A673 (cell line): ENCODE data around the gene NR1H2. TPM values are rescaled to one million over a fixed set of nuclear protein-coding genes. Genes with fewer than 3 reads are reported as not detected.

Source experiments
- Bru-seq: library from RNA; stranded (reverse); fragments of 400-500 nt; gene quantifications from one replicate; lab custom pipeline; 2021; lab: Mats Ljungman, UMichigan
- BruChase-seq, 2 experiments: library from RNA; stranded (reverse); fragments of 400-500 nt; gene quantifications; one replicate each; lab custom pipeline; 2021; lab: Mats Ljungman, UMichigan
- BruUV-seq: library from RNA; stranded (reverse); fragments of 400-500 nt; replicated peaks from 2 replicates; lab custom pipeline; 2021; lab: Mats Ljungman, UMichigan
- CTCF ChIA-PET: fragments of 300-600 bp; sonication (Branson Sonifier 250); formaldehyde crosslinking; loops from one replicate; lab custom pipeline; 2022; ENCODE audit warnings: antibody characterized with exemption; lab: Charles Lee
- POLR2A ChIA-PET: fragments of 300-600 bp; sonication (Branson Sonifier 250); formaldehyde crosslinking; loops from one replicate; lab custom pipeline; 2022; ENCODE audit warnings: antibody characterized with exemption; ENCODE audit not compliant: low non-redundant PET; lab: Charles Lee
- DNase-seq: peaks from one replicate; pipeline ENCODE4 v3.0.0-alpha.2; 2015; ENCODE audit warnings: low spot score
- H3K27ac ChIP-seq: fragments of 200-600 bp; sonication (generic); 2 replicates; pipeline ENCODE4 v1.5.1; 2016; ENCODE audit warnings: mixed run types, low read depth, mild to moderate bottlenecking, mixed read lengths, antibody characterized with exemption, low read length; ENCODE audit not compliant: poor library complexity, severe bottlenecking
- H3K27me3 ChIP-seq: fragments of 200-600 bp; sonication (generic); replicated peaks from 2 replicates; pipeline ENCODE4 v1.6.1; 2017; ENCODE audit warnings: mixed run types, low read depth, mild to moderate bottlenecking, mixed read lengths, antibody characterized with exemption, low read length; ENCODE audit not compliant: insufficient read depth, poor library complexity
- H3K36me3 ChIP-seq: fragments of 200-600 bp; sonication (generic); 2 replicates; pipeline ENCODE4 v1.6.1; 2016; ENCODE audit warnings: mixed run types, mild to moderate bottlenecking, mixed read lengths, antibody characterized with exemption, low read length; ENCODE audit not compliant: insufficient read depth, poor library complexity, severe bottlenecking
- H3K4me1 ChIP-seq: fragments of 200-600 bp; sonication (generic); 2 replicates; pipeline ENCODE4 v1.6.1; 2017; ENCODE audit warnings: mixed run types, mild to moderate bottlenecking, mixed read lengths, antibody characterized with exemption, low read length; ENCODE audit not compliant: insufficient read depth, poor library complexity, severe bottlenecking
- H3K4me3 ChIP-seq: fragments of 200-600 bp; sonication (generic); 2 replicates; pipeline ENCODE4 v1.5.1; 2016; ENCODE audit warnings: low read depth, mixed run types, mild to moderate bottlenecking, mixed read lengths, low read length; ENCODE audit not compliant: poor library complexity, severe bottlenecking
- H3K9me3 ChIP-seq: fragments of 200-600 bp; sonication (generic); 2 replicates; pipeline ENCODE4 v1.6.1; 2016; ENCODE audit warnings: mixed run types, low read depth, mild to moderate bottlenecking, mixed read lengths, antibody characterized with exemption, low read length; ENCODE audit not compliant: poor library complexity, severe bottlenecking
- EZH2 ChIP-seq: fragments of 200-600 bp; sonication (generic); IDR thresholded peaks from 2 replicates; pipeline ENCODE4 v1.6.1; 2017; ENCODE audit warnings: borderline replicate concordance, low read depth, mild to moderate bottlenecking, mixed read lengths, antibody characterized with exemption, low read length; ENCODE audit not compliant: poor library complexity, severe bottlenecking
- intact Hi-C: fragments of 100-400 bp; cut with micrococcal nuclease; formaldehyde crosslinking; loops from one replicate; pipeline ENCODE4 v1.10.0; 2022; ENCODE audit not compliant: unreplicated experiment
- long read RNA-seq: library from polyadenylated mRNA; stranded (forward); transcript quantifications from one replicate; pipeline ENCODE4 v2.0.0, GENCODE V29; 2022
- total RNA-seq: library from RNA; stranded (reverse); gene quantifications from 2 replicates; pipeline ENCODE4 v1.2.3, GENCODE V29; 2021
- TF ChIP-seq, protein P1 (sequence below): fragments of 300-800, 200-600 bp; sonication (generic); conservative IDR thresholded peaks from 2 replicates; pipeline ENCODE4 v1.5.1; 2017; ENCODE audit warnings: low read depth, mild to moderate bottlenecking, antibody characterized with exemption, low read length, moderate library complexity, mixed read lengths

Gene NR1H2
- 42.7 and 45.0 TPM in 2 replicates for total RNA-seq
- Bru-seq, nascent RNA, result percentile 61 among the genes with signal in this experiment
- percentile 64 among the genes with signal in this experiment for BruChase-seq, experiment 1, labeled RNA remaining after a 2-hour chase
- BruChase-seq, experiment 2, labeled RNA remaining after a 6-hour chase, result percentile 78 among the genes with signal in this experiment
- long read RNA-seq, transcript NR1H2-201 (10 exons, 1,998 nt), result major isoform, 150 of 183 reads
- long read RNA-seq, transcript NR1H2-211 (10 exons, 1,830 nt), result minor isoform, 7 of 183 reads
- long read RNA-seq, partial matches to known transcripts, result 10 of 183 reads
- long read RNA-seq, other reads (novel, unspliced or antisense), result 14 of 183 reads

DNA sequence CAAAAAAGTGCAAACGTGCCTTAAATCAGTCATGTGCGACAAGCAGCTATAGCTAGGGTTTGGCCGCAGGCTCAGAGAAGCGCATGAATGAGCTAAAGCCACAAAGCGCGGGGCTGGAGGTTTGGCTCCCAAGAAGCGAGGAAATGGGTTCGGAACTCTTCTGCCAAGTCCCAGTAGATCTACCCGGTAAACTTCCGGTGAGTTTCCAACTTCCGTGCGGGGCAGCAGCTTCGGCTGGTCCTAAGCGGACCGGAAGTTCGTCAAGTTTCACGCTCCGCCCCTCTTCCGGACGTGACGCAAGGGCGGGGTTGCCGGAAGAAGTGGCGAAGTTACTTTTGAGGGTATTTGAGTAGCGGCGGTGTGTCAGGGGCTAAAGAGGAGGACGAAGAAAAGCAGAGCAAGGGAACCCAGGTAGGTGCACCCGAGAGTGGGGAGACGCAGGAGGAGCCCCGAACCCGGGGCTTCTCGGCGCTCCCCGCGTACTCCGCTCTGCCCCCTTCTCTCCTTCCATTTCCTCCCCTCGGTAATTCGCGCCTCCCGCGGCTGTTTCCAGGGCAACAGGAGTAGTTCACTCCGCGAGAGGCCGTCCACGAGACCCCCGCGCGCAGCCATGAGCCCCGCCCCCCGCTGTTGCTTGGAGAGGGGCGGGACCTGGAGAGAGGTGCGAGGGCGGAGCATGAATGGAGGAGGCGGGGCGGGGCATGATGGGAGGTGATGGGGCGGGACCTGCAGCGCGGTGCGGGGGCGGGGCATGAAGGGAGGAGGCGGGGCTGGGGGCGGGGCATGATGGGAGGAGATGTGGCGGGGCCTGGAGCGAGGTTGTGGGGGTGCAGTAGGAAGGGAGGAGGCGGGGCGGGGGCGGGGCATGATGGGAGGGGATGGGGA is at the start of gene NR1H2:
NR1H2 (plus strand) TSS at position 292 of the 885 bp plus-strand sequence. CDS start 1,149 bp downstream, outside the sequence.
- Histone ChIP-seq H3K9me3 (no peaks in the 10 kb centered on the region), H3K4me1 (peaks cover 8% of the 10 kb centered on the region), H3K4me3 (peak within 1 kb of the TSS; percentile 89), H3K36me3 (peaks cover 27% of the 10 kb centered on the region), H3K27me3 (no peaks in the 10 kb centered on the region), H3K27ac (peak within 1 kb of the TSS; percentile 100)
- ChIA-PET CTCF (interaction anchor here (0.8 kb wide), 1 partner anchor 19 kb away, joined by 3 read pairs; no protein-coding TSS in a partner anchor), POLR2A (interaction anchor here (0.6 kb wide), 1 partner anchor 428 kb away, joined by 4 read pairs; no protein-coding TSS in a partner anchor)
- TF ChIP-seq, protein P1, sequence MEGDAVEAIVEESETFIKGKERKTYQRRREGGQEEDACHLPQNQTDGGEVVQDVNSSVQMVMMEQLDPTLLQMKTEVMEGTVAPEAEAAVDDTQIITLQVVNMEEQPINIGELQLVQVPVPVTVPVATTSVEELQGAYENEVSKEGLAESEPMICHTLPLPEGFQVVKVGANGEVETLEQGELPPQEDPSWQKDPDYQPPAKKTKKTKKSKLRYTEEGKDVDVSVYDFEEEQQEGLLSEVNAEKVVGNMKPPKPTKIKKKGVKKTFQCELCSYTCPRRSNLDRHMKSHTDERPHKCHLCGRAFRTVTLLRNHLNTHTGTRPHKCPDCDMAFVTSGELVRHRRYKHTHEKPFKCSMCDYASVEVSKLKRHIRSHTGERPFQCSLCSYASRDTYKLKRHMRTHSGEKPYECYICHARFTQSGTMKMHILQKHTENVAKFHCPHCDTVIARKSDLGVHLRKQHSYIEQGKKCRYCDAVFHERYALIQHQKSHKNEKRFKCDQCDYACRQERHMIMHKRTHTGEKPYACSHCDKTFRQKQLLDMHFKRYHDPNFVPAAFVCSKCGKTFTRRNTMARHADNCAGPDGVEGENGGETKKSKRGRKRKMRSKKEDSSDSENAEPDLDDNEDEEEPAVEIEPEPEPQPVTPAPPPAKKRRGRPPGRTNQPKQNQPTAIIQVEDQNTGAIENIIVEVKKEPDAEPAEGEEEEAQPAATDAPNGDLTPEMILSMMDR, result no peak
- no peak for TF ChIP-seq EZH2
- DNase-seq, result peak; percentile 98
- no TSS peak for BruUV-seq
- intact Hi-C loops, result loop anchor here (5.0 kb wide), 1 partner anchor 136 kb away; the partner anchor contains the start of genes ASPDH and JOSD2

DNA sequence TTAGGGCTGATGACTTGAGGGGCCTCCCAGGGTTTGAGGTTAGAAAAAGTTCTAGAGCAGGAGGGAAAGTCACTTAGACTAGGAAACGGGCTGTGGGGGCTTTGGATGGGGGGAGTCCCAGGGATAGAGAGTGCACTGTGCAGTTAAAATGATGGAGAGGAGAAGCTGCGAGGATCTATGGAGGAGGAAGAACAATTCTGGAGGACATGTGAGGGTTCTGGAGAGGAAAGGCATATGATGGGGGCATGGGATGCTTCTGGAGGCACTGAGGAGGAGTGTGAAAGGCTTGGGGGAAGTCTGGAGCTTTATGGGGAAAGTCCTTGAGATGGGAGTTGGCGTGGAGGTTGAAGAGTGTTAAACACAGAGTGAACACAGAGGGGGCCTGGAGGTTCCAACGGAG is 49.2 kb upstream of the NR1H2 start:
- Histone ChIP-seq H3K9me3 (no peaks in the 10 kb centered on the region), H3K27ac (no peak overlapping the region), H3K4me3 (no peak overlapping the region), H3K27me3 (peaks cover 25% of the 10 kb centered on the region), H3K36me3 (no peaks in the 10 kb centered on the region), H3K4me1 (peaks cover 9% of the 10 kb centered on the region)
- POLR2A ChIA-PET, result no interaction called here
- intact Hi-C loops, result no loop called here
- no peak for DNase-seq
- CTCF ChIA-PET, result no interaction called here
- BruUV-seq, result no TSS peak
- TF ChIP-seq, protein P1, result no peak
- no peak for TF ChIP-seq EZH2
